ENCODE data around the gene LRRC7. TPM values are rescaled to one million over a fixed set of nuclear protein-coding genes. Genes with fewer than 3 reads are reported as not detected.
"Not testable (repeated sequence)": the region's sequence is repeated elsewhere in the genome, so short reads cannot be mapped to it uniquely, and the experiment has no call there.

LRRC7 gene
- total RNA-seq, 2 donors from 2014 or later, result 0.12 to 1.0 TPM

- DNase-seq (no peak), ATAC-seq (no peak)
- intact Hi-C loops (cut with DNase I, micrococcal nuclease), result no loop called here
These were observed 476.1 kb downstream of the LRRC7 start for GRCh38 chr1:70043804-70044203.

GRCh38 chr1:70044832-70045231, 477.1 kb downstream of the LRRC7 start:
- intact Hi-C loops (cut with DNase I, micrococcal nuclease), result no loop called here
- no peak for ATAC-seq
- no peak for DNase-seq

GRCh38 chr1:70045581-70045980, 477.9 kb downstream of the LRRC7 start:
- intact Hi-C loops (cut with DNase I, micrococcal nuclease), result not testable (repeated sequence)

DNA sequence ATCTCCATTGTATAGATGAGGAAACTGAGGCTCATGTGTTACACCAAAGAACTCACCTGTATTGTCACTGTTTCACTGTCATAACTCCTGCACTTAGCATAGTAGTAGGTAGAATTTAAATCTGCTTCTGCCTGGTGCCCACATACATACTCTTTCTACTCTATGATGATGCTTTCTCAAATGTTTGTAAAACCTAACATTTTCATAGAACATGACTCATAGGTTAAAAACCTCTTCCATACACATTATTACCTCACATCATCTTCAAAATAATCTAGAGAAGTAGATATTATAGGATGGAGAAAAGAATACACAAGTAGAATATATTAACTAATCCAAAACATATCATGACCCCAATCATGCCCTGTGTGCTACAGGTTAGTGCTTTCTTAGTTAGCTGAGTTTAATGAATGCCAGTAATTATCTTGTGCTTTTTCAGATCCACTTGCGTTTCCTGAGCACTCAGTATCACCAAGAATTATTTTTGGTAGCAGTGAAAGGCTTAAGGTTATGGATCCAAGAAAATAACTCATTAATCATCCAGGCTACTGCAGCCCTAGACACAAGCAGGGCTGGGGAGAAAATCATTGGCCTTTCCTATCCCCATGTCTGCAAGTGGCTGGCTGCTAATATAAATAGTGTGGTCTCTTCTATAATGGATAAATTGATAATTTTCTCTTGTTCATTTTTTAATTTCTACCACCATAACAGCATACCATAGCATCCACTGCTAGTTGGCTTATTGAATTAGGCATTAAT, 480.8 kb downstream of the LRRC7 start:
- intact Hi-C loops (cut with DNase I, micrococcal nuclease), result no loop called here
- ATAC-seq, result no peak
- DNase-seq, result no peak

More at GRCh38 chr1:70045581-70045980, 477.9 kb downstream of the LRRC7 start:
- ATAC-seq, DNase-seq: not testable (repeated sequence)

GRCh38 chr1:70051926-70052325, 484.2 kb downstream of the LRRC7 start:
- ATAC-seq, result no peak
- no peak for DNase-seq
- intact Hi-C loops (cut with DNase I, micrococcal nuclease), result no loop called here

GRCh38 chr1:70057500-70057899, 489.8 kb downstream of the LRRC7 start:
- intact Hi-C loops (cut with DNase I, micrococcal nuclease), result no loop called here
- ATAC-seq (no peak), DNase-seq (no peak)

- intact Hi-C loops (cut with DNase I, micrococcal nuclease), result no loop called here
- ATAC-seq (no peak), DNase-seq (no peak)
These were observed 493.5 kb downstream of the LRRC7 start for GRCh38 chr1:70061231-70061630.

DNA sequence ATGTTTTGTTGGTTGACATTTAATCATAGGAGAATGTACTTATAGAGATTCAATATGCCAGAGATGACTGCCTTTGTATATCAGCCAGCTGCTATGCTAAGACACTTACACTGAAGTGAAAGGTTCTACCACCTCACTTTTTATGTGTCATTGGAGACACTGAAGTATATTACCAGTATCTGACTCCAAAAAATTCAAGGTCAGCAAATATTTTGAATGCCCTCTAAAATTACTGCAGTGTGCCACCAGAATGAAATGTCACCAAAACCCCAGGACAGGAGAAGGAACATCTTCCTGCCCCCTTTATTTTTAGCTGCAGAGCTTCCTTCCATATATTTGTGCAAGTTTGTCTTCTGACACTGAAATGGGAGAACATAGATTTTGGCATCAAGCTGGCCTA, 496.1 kb downstream of the LRRC7 start:
- intact Hi-C loops (cut with DNase I, micrococcal nuclease), result no loop called here
- no peak for ATAC-seq
- no peak for DNase-seq

DNA sequence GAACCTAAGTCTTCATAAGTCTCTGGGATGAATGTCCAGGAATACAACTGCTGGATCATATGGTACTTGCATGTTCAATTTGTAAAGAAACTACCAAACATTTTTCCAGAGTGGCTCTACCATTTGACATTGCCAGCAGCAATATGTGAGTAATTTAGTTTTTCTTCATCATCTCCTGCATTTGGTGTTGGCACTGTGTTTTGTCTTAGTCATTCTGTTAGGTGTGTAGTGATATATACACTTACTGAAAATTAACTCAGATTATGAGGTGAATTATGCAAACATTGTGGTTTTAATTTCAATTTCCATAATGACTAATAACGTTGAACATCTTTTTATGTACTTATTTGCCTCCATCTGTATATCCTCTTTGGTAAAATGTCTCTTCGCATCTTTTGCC, 499.0 kb downstream of the LRRC7 start:
- intact Hi-C loops (cut with DNase I, micrococcal nuclease), result no loop called here
- ATAC-seq (no peak), DNase-seq (no peak)

- intact Hi-C loops (cut with DNase I, micrococcal nuclease), result no loop called here
- ATAC-seq (no peak), DNase-seq (no peak)
These were observed 503.9 kb downstream of the LRRC7 start for GRCh38 chr1:70071601-70072000.

DNA sequence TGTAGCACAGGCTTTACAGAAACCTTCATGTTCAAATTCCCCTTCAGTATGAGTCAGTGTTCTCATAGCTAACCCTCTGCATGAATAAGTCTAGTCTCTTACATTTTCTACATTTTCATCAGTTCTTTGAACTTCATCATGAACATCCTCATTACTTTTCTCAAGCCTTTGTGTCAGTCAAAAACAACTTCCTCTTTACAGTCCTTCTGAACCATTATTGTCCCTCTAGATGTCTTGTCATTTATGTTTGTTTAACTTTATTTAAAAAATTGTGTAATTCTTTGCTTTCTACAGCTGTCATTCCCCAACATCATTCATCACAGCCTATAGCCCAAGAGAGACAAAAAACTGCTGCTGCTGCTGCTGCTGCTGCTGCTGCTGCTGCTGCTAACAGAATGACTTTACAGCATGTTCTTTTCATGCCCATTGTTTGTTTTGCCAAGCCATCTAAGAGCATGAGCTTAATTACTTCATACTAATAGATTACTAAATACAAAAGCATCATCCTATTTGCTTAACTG, 504.6 kb downstream of the LRRC7 start:
- intact Hi-C loops (cut with DNase I, micrococcal nuclease), result no loop called here
- no peak for DNase-seq
- ATAC-seq, result no peak

DNA sequence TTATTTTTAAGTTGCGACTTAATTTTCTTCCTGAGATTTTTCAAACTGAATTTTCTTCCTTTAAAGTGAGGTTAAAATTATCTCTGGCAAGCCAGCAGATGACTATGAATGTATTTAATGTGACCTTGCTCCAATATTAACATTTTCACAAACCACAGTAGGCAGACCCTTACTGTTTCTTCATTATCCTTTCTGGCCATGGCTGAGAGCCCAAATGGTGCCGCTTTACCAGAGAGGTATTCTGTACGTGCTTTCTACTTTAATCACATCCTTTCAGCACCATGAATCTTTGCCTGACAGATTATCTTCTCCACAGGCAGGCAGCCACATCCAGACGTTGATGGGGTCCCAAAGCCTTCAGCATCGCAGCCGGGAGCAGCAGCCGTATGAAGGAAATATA, 508.0 kb downstream of the LRRC7 start:
- DNase-seq (no peak), ATAC-seq (no peak)
- intact Hi-C loops (cut with DNase I, micrococcal nuclease), result no loop called here

GRCh38 chr1:70077066-70077465, 509.3 kb downstream of the LRRC7 start:
- ATAC-seq (no peak), DNase-seq (no peak)
- intact Hi-C loops (cut with DNase I, micrococcal nuclease), result no loop called here

GRCh38 chr1:70079546-70079945, 511.8 kb downstream of the LRRC7 start:
- no peak for DNase-seq
- intact Hi-C loops (cut with DNase I, micrococcal nuclease), result no loop called here
- no peak for ATAC-seq

DNA sequence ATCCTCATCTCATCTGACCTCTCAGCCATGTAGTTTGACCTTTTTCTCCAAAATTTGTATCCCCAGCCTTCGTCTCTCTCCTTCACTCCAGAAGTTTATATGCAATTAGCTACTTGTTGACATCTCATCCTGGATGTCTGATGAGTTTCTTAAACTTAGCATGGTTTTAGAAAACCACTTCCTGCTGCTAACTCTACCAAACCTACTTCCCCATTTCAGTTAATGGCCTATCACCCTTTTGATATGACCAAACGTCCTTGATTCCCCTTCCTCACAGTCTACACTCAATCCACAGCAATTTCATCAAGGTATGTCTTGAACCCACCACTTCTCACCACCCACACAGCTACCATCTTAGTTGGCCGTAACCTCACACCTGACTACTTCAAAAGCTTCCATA, 515.8 kb downstream of the LRRC7 start:
- ATAC-seq (no peak), DNase-seq (no peak)
- intact Hi-C loops (cut with DNase I, micrococcal nuclease), result no loop called here

- no peak for DNase-seq
- intact Hi-C loops (cut with DNase I, micrococcal nuclease), result no loop called here
- no peak for ATAC-seq
These were observed 516.7 kb downstream of the LRRC7 start for GRCh38 chr1:70084314-70084915.

GRCh38 chr1:70085521-70085920, 517.8 kb downstream of the LRRC7 start:
- intact Hi-C loops (cut with DNase I, micrococcal nuclease), result no loop called here
- ATAC-seq (no peak), DNase-seq (no peak)

DNA sequence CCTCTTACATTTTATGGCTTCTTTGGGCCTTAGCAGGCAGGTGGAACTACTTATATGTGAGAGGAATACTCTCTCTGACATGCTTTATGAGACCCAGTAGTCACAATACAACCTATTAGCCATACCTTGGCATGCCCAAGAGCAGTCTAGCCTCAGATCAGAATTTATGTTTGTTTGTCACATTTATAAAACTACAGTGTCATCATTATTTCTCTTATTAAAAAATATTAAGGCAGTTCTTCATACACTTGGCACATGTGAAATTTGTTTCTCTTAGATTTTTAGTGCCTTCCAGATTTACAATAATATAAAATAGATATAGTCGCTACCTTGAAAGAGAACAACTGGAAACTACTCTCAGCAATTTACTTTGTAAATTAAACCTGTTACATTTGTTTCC, 519.2 kb downstream of the LRRC7 start:
- ATAC-seq (no peak), DNase-seq (no peak)
- intact Hi-C loops (cut with DNase I, micrococcal nuclease), result no loop called here

- no peak for ATAC-seq
- DNase-seq, result no peak
- intact Hi-C loops (cut with DNase I, micrococcal nuclease), result no loop called here
These were observed 522.4 kb downstream of the LRRC7 start for GRCh38 chr1:70090141-70090540.

DNA sequence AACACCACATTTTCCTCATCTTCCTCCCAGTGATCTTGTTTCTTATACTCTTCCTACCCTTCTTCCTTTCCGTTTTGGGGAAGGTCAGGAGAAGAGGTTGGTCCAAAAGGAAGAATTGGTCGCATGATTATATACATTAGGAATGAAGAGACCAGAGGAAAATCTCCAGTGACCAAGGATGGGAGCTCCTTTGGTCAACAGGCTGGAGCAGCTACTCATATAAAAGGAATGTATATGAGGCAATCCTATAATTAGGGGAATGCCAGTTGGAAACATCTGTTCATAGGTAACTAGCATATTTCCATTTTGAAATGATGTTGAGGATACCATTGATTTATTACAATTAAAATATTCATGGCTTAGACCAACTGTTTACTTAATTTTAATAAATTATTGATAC, 523.2 kb downstream of the LRRC7 start:
- DNase-seq (no peak), ATAC-seq (no peak)
- intact Hi-C loops (cut with DNase I, micrococcal nuclease), result no loop called here

GRCh38 chr1:70091811-70092210, 524.1 kb downstream of the LRRC7 start:
- DNase-seq (no peak), ATAC-seq (no peak)
- intact Hi-C loops (cut with DNase I, micrococcal nuclease), result no loop called here
